H9 (cell line): ENCODE data around the gene MAP3K20. TPM values are rescaled to one million over a fixed set of nuclear protein-coding genes. Genes with fewer than 3 reads are reported as not detected.

Experiments used
- DNase-seq: peaks from one replicate; pipeline ENCODE4 v3.0.0-alpha.2; 2017
- H2AFZ ChIP-seq: one replicate; pipeline ENCODE4 v1.6.1; 2013; ENCODE audit warnings: mild to moderate bottlenecking, low read length, control low read depth, moderate library complexity
- H2AK5ac ChIP-seq: 2 replicates; pipeline ENCODE4 v1.6.1; 2013; ENCODE audit warnings: low read length, control low read depth, mixed read lengths; ENCODE audit not compliant: insufficient read length
- H2BK120ac ChIP-seq: one replicate; pipeline ENCODE4 v1.6.1; 2013; ENCODE audit warnings: low read depth, mild to moderate bottlenecking, low read length, control low read depth, inconsistent platforms; ENCODE audit not compliant: poor library complexity, severe bottlenecking
- H2BK12ac ChIP-seq: 2 replicates; pipeline ENCODE4 v1.6.1; 2013; ENCODE audit warnings: low read length, control low read depth, mixed read lengths, low read depth; ENCODE audit not compliant: insufficient read length
- H2BK15ac ChIP-seq: 2 replicates; pipeline ENCODE4 v1.6.1; 2013; ENCODE audit warnings: low read depth, low read length, control low read depth
- H2BK20ac ChIP-seq: one replicate; pipeline ENCODE4 v1.6.1; 2013; ENCODE audit warnings: low read depth, mild to moderate bottlenecking, low read length, control low read depth, inconsistent platforms; ENCODE audit not compliant: poor library complexity, severe bottlenecking
- H2BK5ac ChIP-seq: 2 replicates; pipeline ENCODE4 v1.6.1; 2013; ENCODE audit warnings: low read length, control low read depth, mixed read lengths; ENCODE audit not compliant: insufficient read length
- H3K14ac ChIP-seq: 2 replicates; pipeline ENCODE4 v1.6.1; 2013; ENCODE audit warnings: low read length, control low read depth; ENCODE audit not compliant: insufficient read depth
- H3K18ac ChIP-seq: 2 replicates; pipeline ENCODE4 v1.6.1; 2013; ENCODE audit warnings: low read depth, mild to moderate bottlenecking, mixed read lengths, low read length, control low read depth; ENCODE audit not compliant: insufficient read length
- H3K23ac ChIP-seq: 2 replicates; pipeline ENCODE4 v1.6.1; 2013; ENCODE audit warnings: low read length, control low read depth, mixed read lengths, low read depth; ENCODE audit not compliant: insufficient read length
- H3K23me2 ChIP-seq: 2 replicates; pipeline ENCODE4 v1.6.1; 2013; ENCODE audit warnings: low read depth, mild to moderate bottlenecking, mixed read lengths, low read length, control low read depth; ENCODE audit not compliant: insufficient read length, poor library complexity, severe bottlenecking
- H3K27ac ChIP-seq: 2 replicates; pipeline ENCODE4 v1.5.1; 2013; ENCODE audit warnings: low read length, control low read depth, mixed read lengths, low read depth; ENCODE audit not compliant: insufficient read length
- H3K27me3 ChIP-seq: 2 replicates; pipeline ENCODE4 v1.6.1; 2013; ENCODE audit warnings: low read length, control low read depth, inconsistent platforms; ENCODE audit not compliant: insufficient read depth
- H3K4ac ChIP-seq: 2 replicates; pipeline ENCODE4 v1.6.1; 2013; ENCODE audit warnings: low read depth, mild to moderate bottlenecking, control low read depth, inconsistent platforms, low read length, moderate library complexity
- H3K4me1 ChIP-seq: 2 replicates; pipeline ENCODE4 v1.6.1; 2013; ENCODE audit warnings: low read length, control low read depth, inconsistent platforms; ENCODE audit not compliant: insufficient read depth
- H3K4me2 ChIP-seq: 2 replicates; pipeline ENCODE4 v1.6.1; 2013; ENCODE audit warnings: low read length, control low read depth, mixed read lengths; ENCODE audit not compliant: insufficient read length, insufficient read depth
- H3K56ac ChIP-seq: 2 replicates; pipeline ENCODE4 v1.6.1; 2013; ENCODE audit warnings: low read depth, mild to moderate bottlenecking, mixed read lengths, low read length, control low read depth; ENCODE audit not compliant: insufficient read length
- H3K79me1 ChIP-seq: 2 replicates; pipeline ENCODE4 v1.6.1; 2013; ENCODE audit warnings: low read depth, mild to moderate bottlenecking, moderate library complexity, low read length, control low read depth, inconsistent platforms; ENCODE audit not compliant: insufficient read depth, poor library complexity, severe bottlenecking
- H3K79me2 ChIP-seq: 2 replicates; pipeline ENCODE4 v1.6.1; 2013; ENCODE audit warnings: low read length, control low read depth, inconsistent platforms; ENCODE audit not compliant: insufficient read depth
- H3K9ac ChIP-seq: 2 replicates; pipeline ENCODE4 v1.6.1; 2013; ENCODE audit warnings: low read length, control low read depth, mixed read lengths; ENCODE audit not compliant: insufficient read length; ENCODE audit errors: extremely low read depth
- H3K9me3 ChIP-seq: one replicate; pipeline ENCODE4 v1.6.1; 2013; ENCODE audit warnings: low read depth, low read length, inconsistent platforms; ENCODE audit not compliant: control insufficient read depth
- H3T11ph ChIP-seq: one replicate; pipeline ENCODE4 v1.6.1; 2013; ENCODE audit warnings: mild to moderate bottlenecking, low read length, control low read depth, inconsistent platforms
- H4K20me1 ChIP-seq: one replicate; pipeline ENCODE4 v1.6.1; 2013; ENCODE audit not compliant: control insufficient read depth, insufficient read length, insufficient read depth
- H4K5ac ChIP-seq: 2 replicates; pipeline ENCODE4 v1.6.1; 2013; ENCODE audit warnings: low read depth, mild to moderate bottlenecking, mixed read lengths, low read length, control low read depth; ENCODE audit not compliant: insufficient read length
- H4K8ac ChIP-seq: replicated peaks from 2 replicates; pipeline ENCODE4 v1.6.1; 2013; ENCODE audit warnings: low read length, control low read depth, mixed read lengths, low read depth; ENCODE audit not compliant: insufficient read length
- H4K91ac ChIP-seq: 2 replicates; pipeline ENCODE4 v1.6.1; 2013; ENCODE audit warnings: low read depth, mild to moderate bottlenecking, moderate library complexity, mixed read lengths, low read length, control low read depth; ENCODE audit not compliant: insufficient read length
- H3K27ac Mint-ChIP-seq, 3 experiments: 2 replicates in 2 of 3; 3 replicates in 1 of 3; pipeline ENCODE4 v1.8.0; 2020 to 2021; ENCODE audit warnings: mixed read lengths in 3 of 3, mild to moderate bottlenecking in 1 of 3, moderate library complexity in 1 of 3
- H3K27me3 Mint-ChIP-seq: 2 replicates; pipeline ENCODE4 v1.8.0; 2021; ENCODE audit warnings: low read depth, mild to moderate bottlenecking, moderate library complexity, mixed read lengths
- H3K36me3 Mint-ChIP-seq, 3 experiments: 2 replicates in 2 of 3; 3 replicates in 1 of 3; pipeline ENCODE4 v1.8.0; 2020 to 2021; ENCODE audit warnings: low read depth in 3 of 3, mixed read lengths in 3 of 3; ENCODE audit not compliant: insufficient read depth in 1 of 3
- H3K4me1 Mint-ChIP-seq, 2 experiments: 2 replicates each; pipeline ENCODE4 v1.8.0; 2020; ENCODE audit warnings: mixed read lengths in 2 of 2
- H3K4me3 Mint-ChIP-seq, 2 experiments: 2 replicates in 1 of 2; 3 replicates in 1 of 2; pipeline ENCODE4 v1.8.0; 2020 to 2021; ENCODE audit warnings: mild to moderate bottlenecking in 2 of 2, mixed read lengths in 2 of 2, moderate library complexity in 1 of 2
- H3K9me3 Mint-ChIP-seq, 2 experiments: 2 replicates in 1 of 2; 3 replicates in 1 of 2; pipeline ENCODE4 v1.8.0; 2020; ENCODE audit warnings: mild to moderate bottlenecking in 2 of 2, mixed read lengths in 2 of 2, moderate library complexity in 1 of 2
- CTCF ChIP-seq: fragments of 200-600 bp; sonication (generic); conservative IDR thresholded peaks from 3 replicates; pipeline ENCODE4 v1.8.0; 2021; ENCODE audit warnings: antibody characterized with exemption, mild to moderate bottlenecking
- WGBS: extraction: QIAGEN DNeasy Blood & Tissue Kit; methylation state at CpG from one replicate; pipeline ENCODE4 v1.1.7; 2013; ENCODE audit warnings: missing lambda C conversion rate, low lambda C conversion rate, mixed read lengths; ENCODE audit not compliant: insufficient read length; ENCODE audit errors: extremely low coverage; 5-methylcytosine and 5-hydroxymethylcytosine counted together
- total RNA-seq: library from RNA; stranded (reverse); gene quantifications from 2 replicates; pipeline ENCODE4 v1.2.1, GENCODE V29; 2021

The MAP3K20 gene
- total RNA-seq, 1 experiment from 2014 or later: 8.7 TPM

GRCh38 chr2:173248381-173248780 lies 172.7 kb downstream of the MAP3K20 start:
- Histone ChIP-seq H3K4ac (no peak overlapping the region), H3K27me3 (no peaks in the 10 kb centered on the region), H3K56ac (no peak overlapping the region), H4K20me1 (no peaks in the 10 kb centered on the region), H3K4me2 (no peak overlapping the region), H3K23me2 (no peaks in the 10 kb centered on the region), H4K5ac (no peak overlapping the region), H2BK5ac (no peak overlapping the region), H3K9me3 (no peaks in the 10 kb centered on the region), H2BK12ac (no peak overlapping the region), H2AFZ (no peak overlapping the region), H2BK120ac (no peak overlapping the region), H3K79me1 (no peaks in the 10 kb centered on the region), H3K18ac (no peak overlapping the region), H3K14ac (no peak overlapping the region), H3K27ac (no peak overlapping the region), H3K9ac (no peak overlapping the region), H3T11ph (no peak overlapping the region), H2AK5ac (no peak overlapping the region), H4K8ac (no peak overlapping the region), H3K4me1 (peaks cover 7% of the 10 kb centered on the region; the same call in 1 of the 2 replicates), H2BK15ac (no peak overlapping the region), H3K23ac (no peak overlapping the region), H2BK20ac (no peak overlapping the region), H4K91ac (no peak overlapping the region), H3K79me2 (no peaks in the 10 kb centered on the region)
- Mint-ChIP-seq H3K27ac (no peak overlapping the region), H3K4me3 (no peak overlapping the region), H3K4me1 (peaks cover 22 to 38% of the 10 kb centered on the region in 2 experiments), H3K9me3 (no peaks in the 10 kb centered on the region), H3K27me3 (no peaks in the 10 kb centered on the region), H3K36me3 (no peaks in the 10 kb centered on the region)
- no CpG with 5 or more reads among the region's 2 CpGs for WGBS
- DNase-seq: no peak
- TF ChIP-seq CTCF: no peak
